Retinal pigment epithelial cell (primary cell): Measurements from ENCODE around the gene SEMA3G.

ENCODE experiments used
- DNase-seq: peaks from one replicate; pipeline ENCODE4 v3.0.0-alpha.2; 2010; ENCODE audit warnings: low read depth
- H3K4me3 ChIP-seq: 2 replicates; pipeline ENCODE4 v1.5.1; 2011; ENCODE audit warnings: mild to moderate bottlenecking, low read length, control low read depth, moderate library complexity
- TF ChIP-seq, protein P1 (sequence below): conservative IDR thresholded peaks from 2 replicates; pipeline ENCODE4 v1.5.1; 2011; ENCODE audit warnings: low read depth, low read length, control low read depth, inconsistent platforms

The SEMA3G gene

DNA sequence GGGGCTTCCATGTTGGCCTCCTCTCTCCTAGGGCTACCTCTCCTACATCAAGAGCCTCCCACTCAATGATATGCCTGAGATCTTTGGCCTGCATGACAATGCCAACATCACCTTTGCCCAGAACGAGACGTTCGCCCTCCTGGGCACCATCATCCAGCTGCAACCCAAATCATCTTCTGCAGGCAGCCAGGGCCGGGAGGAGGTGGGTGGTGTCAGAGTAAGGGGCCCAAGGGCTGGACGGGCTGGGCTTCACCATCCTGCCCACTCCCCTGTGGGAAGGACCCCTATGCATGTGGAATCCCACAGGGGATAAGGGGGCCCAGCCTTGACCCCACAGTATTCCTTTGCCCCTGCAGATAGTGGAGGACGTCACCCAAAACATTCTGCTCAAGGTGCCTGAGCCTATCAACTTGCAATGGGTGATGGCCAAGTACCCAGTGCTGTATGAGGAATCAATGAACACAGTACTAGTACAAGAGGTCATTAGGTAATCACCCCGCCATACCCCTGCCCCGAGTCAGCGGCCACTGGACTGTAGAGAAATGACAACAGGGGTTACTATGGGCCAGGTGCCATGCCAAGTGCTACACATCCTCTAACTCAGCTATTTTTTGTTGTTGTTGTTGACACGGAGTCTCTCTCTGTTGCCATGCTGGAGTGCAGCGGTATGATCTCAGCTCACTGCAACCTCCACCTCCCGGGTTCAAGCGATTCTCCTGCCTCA is 47.1 kb downstream of the SEMA3G start:
- DNase-seq = no peak
- TF ChIP-seq, protein P1, sequence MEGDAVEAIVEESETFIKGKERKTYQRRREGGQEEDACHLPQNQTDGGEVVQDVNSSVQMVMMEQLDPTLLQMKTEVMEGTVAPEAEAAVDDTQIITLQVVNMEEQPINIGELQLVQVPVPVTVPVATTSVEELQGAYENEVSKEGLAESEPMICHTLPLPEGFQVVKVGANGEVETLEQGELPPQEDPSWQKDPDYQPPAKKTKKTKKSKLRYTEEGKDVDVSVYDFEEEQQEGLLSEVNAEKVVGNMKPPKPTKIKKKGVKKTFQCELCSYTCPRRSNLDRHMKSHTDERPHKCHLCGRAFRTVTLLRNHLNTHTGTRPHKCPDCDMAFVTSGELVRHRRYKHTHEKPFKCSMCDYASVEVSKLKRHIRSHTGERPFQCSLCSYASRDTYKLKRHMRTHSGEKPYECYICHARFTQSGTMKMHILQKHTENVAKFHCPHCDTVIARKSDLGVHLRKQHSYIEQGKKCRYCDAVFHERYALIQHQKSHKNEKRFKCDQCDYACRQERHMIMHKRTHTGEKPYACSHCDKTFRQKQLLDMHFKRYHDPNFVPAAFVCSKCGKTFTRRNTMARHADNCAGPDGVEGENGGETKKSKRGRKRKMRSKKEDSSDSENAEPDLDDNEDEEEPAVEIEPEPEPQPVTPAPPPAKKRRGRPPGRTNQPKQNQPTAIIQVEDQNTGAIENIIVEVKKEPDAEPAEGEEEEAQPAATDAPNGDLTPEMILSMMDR = no peak
- H3K4me3 ChIP-seq = no peak overlapping the region

GRCh38 chr3:52396907-52397591 is 47.9 kb downstream of the SEMA3G start:
- TF ChIP-seq, protein P1 = no peak
- DNase-seq = no peak
- no peak overlapping the region for H3K4me3 ChIP-seq

GRCh38 chr3:52396011-52396906 is 48.6 kb downstream of the SEMA3G start:
- TF ChIP-seq, protein P1 = no peak
- H3K4me3 ChIP-seq = no peak overlapping the region
- DNase-seq = no peak

GRCh38 chr3:52395503-52395865 is 49.4 kb downstream of the SEMA3G start:
- no peak overlapping the region for H3K4me3 ChIP-seq
- no peak for DNase-seq
- TF ChIP-seq, protein P1 = no peak

DNA sequence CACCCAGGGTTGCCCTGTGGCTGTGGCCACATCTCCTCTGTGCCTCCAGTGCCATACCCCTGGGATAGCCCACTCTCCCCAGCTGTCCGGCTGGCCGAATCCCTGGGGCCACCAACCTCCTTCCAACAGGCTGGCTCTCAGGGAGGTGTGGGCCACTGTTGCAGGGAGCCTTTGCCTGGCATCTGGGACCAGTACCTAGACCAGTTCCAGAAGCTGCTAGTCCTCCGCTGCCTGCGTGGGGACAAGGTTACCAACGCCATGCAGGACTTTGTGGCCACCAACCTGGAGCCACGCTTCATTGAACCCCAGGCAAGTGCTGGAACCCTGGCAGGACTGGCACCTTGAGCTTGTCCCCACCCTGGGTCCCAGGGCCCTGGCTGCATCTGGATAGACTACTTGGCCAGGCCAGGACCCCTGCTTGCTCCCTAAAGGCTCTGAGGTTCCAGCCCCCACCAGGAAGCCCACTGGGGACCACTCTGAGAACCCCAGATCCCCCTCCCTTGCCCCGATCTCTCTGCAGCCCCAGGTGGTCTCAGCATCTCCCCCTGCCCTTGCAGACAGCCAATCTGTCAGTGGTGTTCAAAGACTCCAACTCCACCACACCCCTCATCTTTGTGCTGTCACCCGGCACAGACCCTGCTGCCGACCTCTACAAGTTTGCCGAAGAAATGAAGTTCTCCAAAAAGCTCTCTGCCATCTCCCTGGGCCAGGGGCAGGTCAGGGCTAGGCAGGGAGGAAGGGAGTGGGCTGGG is 50.0 kb downstream of the SEMA3G start:
- TF ChIP-seq, protein P1 = no peak
- no peak for DNase-seq
- no peak overlapping the region for H3K4me3 ChIP-seq

GRCh38 chr3:52393959-52394670 is 50.8 kb downstream of the SEMA3G start:
- H3K4me3 ChIP-seq = no peak overlapping the region
- TF ChIP-seq, protein P1 = no peak
- DNase-seq = no peak
